RWPE2 (cell line): ENCODE results near the gene ARMC7.
A peak's percentile ranks its signal among the peaks of the same experiment; 100 is the strongest.
"Not testable (repeated sequence)": the region's sequence is repeated elsewhere in the genome, so short reads cannot be mapped to it uniquely, and the experiment has no call there.

Experiments used
- ATAC-seq: fragments of 200-7000 bp; cut with Tn5 transposase; 3 replicates; pipeline ENCODE4 v1.9.1; 2021; ENCODE audit warnings: low read depth
- DNase-seq: peaks from one replicate; pipeline ENCODE4 v3.0.0-alpha.2; 2020; ENCODE audit warnings: low spot score
- H3K27ac ChIP-seq: fragments of 450-650 bp; 2 replicates; pipeline ENCODE4 v1.5.1; 2017; ENCODE audit warnings: mild to moderate bottlenecking; ENCODE audit not compliant: poor library complexity, severe bottlenecking
- H3K27me3 ChIP-seq: fragments of 250-450 bp; sonication (Bioruptor Pico); 2 replicates; pipeline ENCODE4 v1.5.1; 2021; ENCODE audit warnings: mild to moderate bottlenecking, moderate library complexity; ENCODE audit not compliant: insufficient read depth, poor library complexity, severe bottlenecking
- H3K36me3 ChIP-seq: fragments of 250-450 bp; sonication (Bioruptor Pico); 2 replicates; pipeline ENCODE4 v1.5.1; 2020; ENCODE audit warnings: low read depth, mild to moderate bottlenecking, moderate library complexity
- H3K4me1 ChIP-seq: fragments of 250-450 bp; sonication (Bioruptor Pico); 2 replicates; pipeline ENCODE4 v1.5.1; 2021; ENCODE audit warnings: mild to moderate bottlenecking, moderate library complexity; ENCODE audit not compliant: insufficient read depth, poor library complexity, severe bottlenecking
- H3K4me3 ChIP-seq: fragments of 250-450 bp; sonication (Bioruptor Pico); 2 replicates; pipeline ENCODE4 v1.5.1; 2021; ENCODE audit warnings: mild to moderate bottlenecking, moderate library complexity; ENCODE audit not compliant: severe bottlenecking
- H3K9me3 ChIP-seq: fragments of 250-450 bp; sonication (Bioruptor Pico); 2 replicates; pipeline ENCODE4 v1.5.1; 2021; ENCODE audit warnings: mild to moderate bottlenecking, moderate library complexity; ENCODE audit not compliant: severe bottlenecking
- TF ChIP-seq, protein P1 (sequence below): fragments of 450-650 bp; IDR thresholded peaks from one replicate; pipeline ENCODE4 v1.5.1; 2017; ENCODE audit warnings: mild to moderate bottlenecking, moderate library complexity; ENCODE audit not compliant: poor library complexity, severe bottlenecking

Gene ARMC7

DNA sequence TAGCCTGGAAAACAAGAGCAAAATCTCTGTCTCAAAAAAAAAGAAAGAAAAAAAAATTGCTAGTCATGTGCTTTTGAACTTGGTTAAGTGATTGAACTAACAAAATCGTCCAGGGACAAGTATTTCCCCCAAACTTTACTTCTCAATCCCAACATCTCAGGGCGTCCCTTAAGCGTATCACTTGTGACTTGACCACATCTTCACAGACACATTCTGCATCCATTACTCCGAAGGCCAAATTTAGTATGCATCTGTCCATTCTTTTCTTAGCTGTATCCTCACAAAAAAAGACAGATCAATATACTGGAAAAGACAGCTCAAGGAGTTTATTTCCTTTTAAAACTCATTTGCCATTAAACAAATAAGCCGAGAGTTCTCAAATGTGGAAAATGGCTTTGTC lies 50.4 kb downstream of the ARMC7 start:
- ATAC-seq (no peak), DNase-seq (no peak)
- peaks cover 4% of the 10 kb centered on the region for H3K36me3 ChIP-seq
- H3K9me3 ChIP-seq = no peaks in the 10 kb centered on the region
- H3K4me3 ChIP-seq = no peak overlapping the region
- TF ChIP-seq, protein P1, sequence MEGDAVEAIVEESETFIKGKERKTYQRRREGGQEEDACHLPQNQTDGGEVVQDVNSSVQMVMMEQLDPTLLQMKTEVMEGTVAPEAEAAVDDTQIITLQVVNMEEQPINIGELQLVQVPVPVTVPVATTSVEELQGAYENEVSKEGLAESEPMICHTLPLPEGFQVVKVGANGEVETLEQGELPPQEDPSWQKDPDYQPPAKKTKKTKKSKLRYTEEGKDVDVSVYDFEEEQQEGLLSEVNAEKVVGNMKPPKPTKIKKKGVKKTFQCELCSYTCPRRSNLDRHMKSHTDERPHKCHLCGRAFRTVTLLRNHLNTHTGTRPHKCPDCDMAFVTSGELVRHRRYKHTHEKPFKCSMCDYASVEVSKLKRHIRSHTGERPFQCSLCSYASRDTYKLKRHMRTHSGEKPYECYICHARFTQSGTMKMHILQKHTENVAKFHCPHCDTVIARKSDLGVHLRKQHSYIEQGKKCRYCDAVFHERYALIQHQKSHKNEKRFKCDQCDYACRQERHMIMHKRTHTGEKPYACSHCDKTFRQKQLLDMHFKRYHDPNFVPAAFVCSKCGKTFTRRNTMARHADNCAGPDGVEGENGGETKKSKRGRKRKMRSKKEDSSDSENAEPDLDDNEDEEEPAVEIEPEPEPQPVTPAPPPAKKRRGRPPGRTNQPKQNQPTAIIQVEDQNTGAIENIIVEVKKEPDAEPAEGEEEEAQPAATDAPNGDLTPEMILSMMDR = no peak
- H3K27me3 ChIP-seq = no peaks in the 10 kb centered on the region
- H3K27ac ChIP-seq = peak overlapping the region; percentile 88
- H3K4me1 ChIP-seq = peaks cover 21% of the 10 kb centered on the region

DNA sequence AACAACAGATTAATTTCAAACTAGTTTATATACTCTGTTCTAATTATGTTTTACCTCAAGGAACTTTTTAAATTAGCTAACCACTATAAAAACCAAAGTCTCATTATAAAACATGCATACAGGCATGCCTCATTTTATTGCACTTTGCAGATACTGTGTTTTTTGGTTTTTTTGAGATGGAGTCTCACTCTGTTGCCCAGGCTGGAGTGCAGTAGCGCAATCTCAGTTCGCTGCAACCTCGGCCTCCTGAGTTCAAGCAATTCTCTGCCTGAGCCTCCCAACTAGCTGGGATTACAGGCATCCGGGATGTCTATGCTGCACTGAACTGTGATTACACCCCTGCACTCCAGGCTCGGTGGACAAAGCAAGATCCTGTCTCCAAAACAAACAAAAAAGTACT lies 53.3 kb downstream of the ARMC7 start:
- no peaks in the 10 kb centered on the region for H3K9me3 ChIP-seq
- DNase-seq = peak; percentile 11
- TF ChIP-seq, protein P1 = no peak
- H3K4me3 ChIP-seq = no peak overlapping the region
- ATAC-seq = no peak
- H3K27me3 ChIP-seq = no peaks in the 10 kb centered on the region
- H3K36me3 ChIP-seq = peaks cover 31% of the 10 kb centered on the region
- H3K4me1 ChIP-seq = peaks cover 19% of the 10 kb centered on the region
- H3K27ac ChIP-seq = no peak overlapping the region

DNA sequence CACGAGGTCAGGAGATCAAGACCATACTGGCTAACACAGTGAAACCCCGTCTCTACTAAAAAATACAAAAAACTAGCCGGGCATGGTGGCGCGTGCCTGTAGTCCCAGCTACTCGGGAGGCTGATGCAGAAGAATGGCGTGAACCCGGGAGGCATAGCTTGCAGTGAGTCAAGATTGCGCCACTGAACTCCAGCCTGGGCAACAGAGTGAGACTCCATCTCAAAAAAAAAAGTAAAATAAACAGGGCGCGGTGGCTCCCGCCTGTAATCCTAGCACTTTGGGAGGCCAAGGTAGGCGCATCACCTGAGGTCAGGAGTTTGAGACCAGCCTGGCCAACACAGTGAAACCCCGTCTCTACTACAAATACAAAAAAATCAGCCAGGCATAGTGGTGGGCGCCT lies 54.8 kb downstream of the ARMC7 start:
- not testable (repeated sequence) for H3K4me1 ChIP-seq, H3K9me3 ChIP-seq, H3K27ac ChIP-seq, H3K27me3 ChIP-seq, H3K4me3 ChIP-seq, ATAC-seq
- peaks cover 46% of the 10 kb centered on the region for H3K36me3 ChIP-seq
- DNase-seq = peak; percentile 2

DNA sequence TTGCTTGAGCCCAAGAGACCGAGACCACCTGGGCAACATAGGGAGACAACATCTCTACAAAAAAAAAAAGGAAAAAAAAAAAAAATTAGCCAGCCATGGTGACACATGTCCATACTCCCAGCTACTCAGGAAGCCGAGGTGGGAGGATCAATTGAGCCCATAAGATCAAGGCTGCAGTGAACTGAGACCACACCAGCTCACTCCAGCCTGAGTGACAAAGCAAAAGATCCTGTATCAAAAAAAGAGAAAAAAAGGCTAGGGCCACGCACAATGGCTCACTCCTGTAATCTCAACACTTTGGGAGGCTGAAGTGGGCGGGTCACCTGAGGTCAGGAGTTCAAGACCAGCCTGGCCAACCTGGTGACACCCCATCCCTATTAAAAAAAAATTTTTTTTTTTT lies 59.2 kb downstream of the ARMC7 start:
- Histone ChIP-seq H3K4me1 (peaks cover 5% of the 10 kb centered on the region), H3K36me3 (peaks cover 90% of the 10 kb centered on the region), H3K9me3 (no peaks in the 10 kb centered on the region), H3K27me3 (no peaks in the 10 kb centered on the region), H3K27ac (no peak overlapping the region), H3K4me3 (no peak overlapping the region)
- TF ChIP-seq, protein P1 = no peak
- ATAC-seq (no peak), DNase-seq (peak; percentile 20)

DNA sequence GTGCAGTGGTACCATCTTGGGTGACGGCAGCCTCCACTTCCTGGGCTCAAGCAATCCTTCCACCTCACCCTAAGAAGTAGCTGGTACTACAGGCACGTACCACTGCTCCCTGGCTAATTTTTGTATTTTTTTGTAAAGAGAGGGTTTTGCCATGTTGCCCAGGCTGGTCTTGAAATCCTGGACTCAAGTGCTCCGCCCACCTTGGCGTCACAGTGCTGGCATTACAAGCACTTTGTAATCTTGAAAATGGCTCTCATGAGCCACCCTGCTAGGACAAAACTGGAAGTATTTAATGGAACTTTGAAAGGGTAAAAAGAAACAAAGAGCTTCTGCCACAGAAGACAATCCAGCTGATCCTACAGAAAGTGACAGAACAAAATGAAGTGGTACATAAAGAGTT lies 63.8 kb downstream of the ARMC7 start:
- Histone ChIP-seq H3K27ac (no peak overlapping the region), H3K27me3 (no peaks in the 10 kb centered on the region), H3K4me1 (peaks cover 5% of the 10 kb centered on the region), H3K36me3 (peaks cover 93% of the 10 kb centered on the region), H3K4me3 (no peak overlapping the region), H3K9me3 (no peaks in the 10 kb centered on the region)
- peak; percentile 13 for DNase-seq
- TF ChIP-seq, protein P1 = no peak
- ATAC-seq = no peak
